A549 (cell line): ENCODE measurements around the gene NCAPH2.

ENCODE experiments used
- USF2 ChIP-seq: fragments of 450-650 bp; IDR thresholded peaks from 2 replicates; pipeline ENCODE4 v1.6.1; 2014; ENCODE audit warnings: antibody characterized with exemption
- TF ChIP-seq, protein P1 (sequence below): fragments of >200 bp; sonication (Bioruptor Twin); formaldehyde crosslinking; IDR thresholded peaks from 3 replicates; pipeline ENCODE4 v1.5.1; 2016

DNA sequence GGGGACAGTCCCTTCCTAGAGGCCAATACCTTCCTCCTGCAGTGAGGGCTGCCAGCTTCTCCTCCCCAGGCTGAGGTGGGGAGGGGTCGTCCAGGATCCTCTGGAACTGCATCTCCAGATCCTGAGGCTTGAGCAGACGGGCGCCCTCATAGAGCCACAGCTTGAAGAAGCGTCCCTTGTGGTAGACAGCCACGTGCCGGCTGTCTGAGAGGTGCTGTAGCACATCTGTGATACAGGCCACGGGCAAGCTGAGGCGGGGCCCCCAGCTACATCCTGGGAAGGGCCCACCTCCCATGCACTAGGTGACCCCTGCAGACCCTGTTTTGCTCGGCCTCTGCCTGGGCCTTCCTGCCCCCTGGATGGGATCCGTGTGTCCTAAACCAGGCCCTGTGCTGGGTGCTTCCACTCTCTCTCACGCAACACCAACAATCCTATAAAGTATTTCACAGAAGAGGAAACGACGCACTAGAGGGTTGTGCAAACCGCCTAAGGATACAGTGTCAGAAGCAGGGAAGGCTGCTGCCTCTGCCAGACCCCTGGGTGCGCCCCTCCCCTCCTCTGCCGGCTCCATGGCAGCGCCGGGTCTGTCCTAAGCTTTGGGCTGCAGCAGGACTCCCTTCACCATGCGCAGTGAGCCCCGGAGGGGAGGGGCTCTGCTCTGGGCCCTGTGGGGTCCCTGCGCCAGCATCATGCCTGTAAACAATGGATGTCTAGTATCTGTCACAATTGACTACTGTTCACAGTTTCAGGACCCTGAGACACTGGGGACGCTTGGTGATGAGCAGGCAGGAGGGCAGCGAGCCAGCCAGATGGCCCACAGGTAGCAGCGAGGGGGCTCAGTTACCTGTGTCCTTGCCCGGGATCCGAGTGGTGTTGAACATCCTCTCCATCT lies 65.7 kb downstream of the NCAPH2 start:
- TF ChIP-seq, protein P1, sequence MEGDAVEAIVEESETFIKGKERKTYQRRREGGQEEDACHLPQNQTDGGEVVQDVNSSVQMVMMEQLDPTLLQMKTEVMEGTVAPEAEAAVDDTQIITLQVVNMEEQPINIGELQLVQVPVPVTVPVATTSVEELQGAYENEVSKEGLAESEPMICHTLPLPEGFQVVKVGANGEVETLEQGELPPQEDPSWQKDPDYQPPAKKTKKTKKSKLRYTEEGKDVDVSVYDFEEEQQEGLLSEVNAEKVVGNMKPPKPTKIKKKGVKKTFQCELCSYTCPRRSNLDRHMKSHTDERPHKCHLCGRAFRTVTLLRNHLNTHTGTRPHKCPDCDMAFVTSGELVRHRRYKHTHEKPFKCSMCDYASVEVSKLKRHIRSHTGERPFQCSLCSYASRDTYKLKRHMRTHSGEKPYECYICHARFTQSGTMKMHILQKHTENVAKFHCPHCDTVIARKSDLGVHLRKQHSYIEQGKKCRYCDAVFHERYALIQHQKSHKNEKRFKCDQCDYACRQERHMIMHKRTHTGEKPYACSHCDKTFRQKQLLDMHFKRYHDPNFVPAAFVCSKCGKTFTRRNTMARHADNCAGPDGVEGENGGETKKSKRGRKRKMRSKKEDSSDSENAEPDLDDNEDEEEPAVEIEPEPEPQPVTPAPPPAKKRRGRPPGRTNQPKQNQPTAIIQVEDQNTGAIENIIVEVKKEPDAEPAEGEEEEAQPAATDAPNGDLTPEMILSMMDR = no peak
- no peak for TF ChIP-seq USF2
